HG03457 (cell line): Measurements from ENCODE around the gene STIL.
"Not testable (repeated sequence)": the region's sequence is repeated elsewhere in the genome, so short reads cannot be mapped to it uniquely, and the experiment has no call there.

ENCODE experiments used
- ATAC-seq: cut with Tn5 transposase; IDR thresholded peaks from one replicate; pipeline ENCODE4 v1.9.1; 2021; ENCODE audit warnings: moderate number of reproducible peaks; ENCODE audit not compliant: unreplicated experiment

The STIL gene

GRCh38 chr1:47223174-47223920, 90.6 kb downstream of the STIL start:
- no peak for ATAC-seq

GRCh38 chr1:47222476-47222875, 91.5 kb downstream of the STIL start:
- ATAC-seq, result no peak

GRCh38 chr1:47219590-47220220, 94.2 kb downstream of the STIL start:
- no peak for ATAC-seq

DNA sequence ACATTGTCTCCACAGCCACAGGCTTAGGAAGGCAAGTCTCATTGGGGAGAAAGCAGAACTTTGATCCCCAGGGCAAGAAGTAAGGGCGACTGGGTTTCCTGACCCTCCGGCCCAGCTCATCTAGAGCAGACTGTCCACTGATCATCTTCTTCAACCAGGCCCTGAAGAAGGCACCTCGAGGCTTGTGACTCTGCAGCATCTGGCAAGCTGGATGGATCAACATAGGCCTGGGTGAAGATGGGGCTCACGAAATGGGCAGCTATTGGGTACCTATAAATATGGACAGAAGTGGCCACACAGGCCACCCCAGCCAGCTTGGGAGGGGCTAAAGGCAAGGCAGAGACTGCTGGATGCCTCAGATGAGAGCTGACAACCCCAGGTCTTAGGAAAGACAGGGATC, 94.9 kb downstream of the STIL start:
- ATAC-seq, result no peak

DNA sequence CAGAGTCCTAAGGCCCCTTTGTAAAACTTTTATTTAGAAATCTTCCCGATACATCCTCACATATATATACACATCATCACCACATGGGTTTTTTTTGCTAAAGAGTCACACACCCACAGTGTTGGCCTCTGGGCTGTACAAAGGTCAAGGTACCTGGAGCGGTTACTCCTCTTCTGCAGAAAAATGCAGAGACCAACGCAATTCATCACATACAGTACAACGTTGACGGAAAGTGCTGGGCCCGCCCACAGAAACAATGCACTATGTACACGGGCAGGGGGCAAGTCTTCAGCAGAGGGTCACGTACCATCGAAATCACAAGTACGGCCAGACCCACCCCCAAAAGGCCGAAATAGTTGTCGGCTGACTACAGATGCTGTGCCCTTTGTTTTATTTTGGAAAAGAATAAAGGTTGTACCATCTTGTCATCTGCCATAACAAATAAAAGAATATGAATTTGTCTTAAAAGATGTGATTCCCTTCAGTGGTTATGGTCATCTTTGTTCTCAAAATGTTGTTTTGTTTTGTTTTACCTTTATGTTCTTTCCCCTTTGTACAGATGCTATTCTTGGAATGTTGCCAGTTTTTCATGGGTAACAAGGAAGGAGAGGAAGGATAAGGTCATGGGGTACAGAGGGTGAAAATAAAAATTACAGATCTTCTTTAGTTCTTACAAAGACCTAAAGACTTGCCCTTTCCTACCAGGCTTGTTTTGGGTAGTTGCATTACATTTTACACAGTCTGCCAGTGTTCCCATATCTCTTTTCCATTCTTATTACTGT, 97.5 kb downstream of the STIL start:
- no peak for ATAC-seq

- no peak for ATAC-seq
These were observed 98.2 kb downstream of the STIL start for GRCh38 chr1:47215713-47216112.

DNA sequence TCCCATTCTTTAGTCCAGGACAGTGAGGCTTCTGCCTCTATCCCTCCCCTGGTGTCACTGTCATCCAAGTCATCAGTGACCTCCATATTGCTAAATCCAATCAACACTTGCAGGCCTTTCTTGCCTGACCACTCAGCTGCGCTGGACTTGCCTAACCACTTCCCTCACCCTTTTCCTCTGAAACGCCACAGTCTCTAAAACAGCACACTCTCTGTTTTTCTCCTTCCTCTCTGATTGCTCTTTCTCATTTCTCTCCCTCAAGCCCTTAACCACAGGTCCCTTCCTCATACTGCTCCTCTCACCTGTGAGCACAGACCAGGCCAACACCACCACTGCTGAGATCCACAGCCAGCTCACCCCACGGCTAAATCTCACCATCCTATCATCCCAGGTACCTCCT, 99.4 kb downstream of the STIL start:
- ATAC-seq, result no peak

- no peak for ATAC-seq
These were observed 100.5 kb downstream of the STIL start for GRCh38 chr1:47213230-47213963.

- ATAC-seq, result no peak
These were observed 101.2 kb downstream of the STIL start for GRCh38 chr1:47212636-47213229.

DNA sequence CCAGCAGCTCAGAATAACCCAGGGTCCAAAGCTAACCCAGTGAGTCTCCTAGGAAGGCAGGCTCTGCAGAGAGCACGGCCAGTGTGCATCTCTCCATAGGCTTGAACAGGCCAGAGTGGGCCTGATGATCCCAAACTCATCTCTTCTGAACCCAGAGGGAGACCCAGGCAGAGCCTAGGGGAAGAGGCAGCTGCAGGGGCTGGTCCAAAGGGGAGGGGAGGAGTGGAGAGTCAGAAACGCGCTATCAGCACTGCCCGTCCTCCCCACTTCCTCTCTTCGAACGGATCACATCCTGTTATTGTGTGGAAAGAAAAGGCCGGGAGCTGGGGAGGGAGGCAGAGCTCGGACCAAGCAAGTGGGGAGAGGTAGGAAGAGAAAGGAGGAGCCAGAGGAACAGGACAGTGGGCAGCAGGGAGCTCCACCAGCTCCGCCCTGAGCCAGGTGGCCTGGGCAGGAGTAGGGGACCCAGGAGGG, 102.1 kb downstream of the STIL start:
- ATAC-seq, result no peak

- ATAC-seq, result no peak
These were observed 103.3 kb downstream of the STIL start for GRCh38 chr1:47210666-47211065.

DNA sequence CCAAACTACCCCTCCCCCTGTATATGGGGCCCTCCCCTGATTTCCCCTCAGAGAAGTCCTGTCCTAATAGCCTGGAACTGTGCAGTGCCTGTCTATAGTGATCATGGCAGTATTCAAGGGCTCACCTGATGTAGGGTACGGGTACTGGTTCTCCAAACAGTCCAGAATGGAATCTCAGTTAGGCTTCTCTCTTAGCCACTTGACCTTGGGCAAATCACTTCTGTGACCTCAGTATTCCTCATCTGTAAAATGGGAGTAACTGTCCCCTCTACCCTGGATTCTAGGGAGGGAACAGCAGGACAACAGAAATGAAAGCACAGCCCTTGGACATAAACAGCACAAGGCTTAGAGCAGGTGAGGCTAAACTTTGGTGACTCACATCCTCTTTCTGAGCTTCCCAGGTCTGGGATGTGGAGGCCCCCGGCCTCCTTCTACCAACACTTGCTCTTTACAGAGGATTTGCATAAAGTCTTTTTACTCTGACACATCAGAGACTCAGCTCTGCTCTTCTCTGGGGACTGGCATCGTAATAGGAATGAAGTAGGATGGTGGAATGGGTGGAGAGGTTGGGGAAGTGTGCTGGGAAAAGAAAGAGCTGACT, 104.1 kb downstream of the STIL start:
- no peak for ATAC-seq

DNA sequence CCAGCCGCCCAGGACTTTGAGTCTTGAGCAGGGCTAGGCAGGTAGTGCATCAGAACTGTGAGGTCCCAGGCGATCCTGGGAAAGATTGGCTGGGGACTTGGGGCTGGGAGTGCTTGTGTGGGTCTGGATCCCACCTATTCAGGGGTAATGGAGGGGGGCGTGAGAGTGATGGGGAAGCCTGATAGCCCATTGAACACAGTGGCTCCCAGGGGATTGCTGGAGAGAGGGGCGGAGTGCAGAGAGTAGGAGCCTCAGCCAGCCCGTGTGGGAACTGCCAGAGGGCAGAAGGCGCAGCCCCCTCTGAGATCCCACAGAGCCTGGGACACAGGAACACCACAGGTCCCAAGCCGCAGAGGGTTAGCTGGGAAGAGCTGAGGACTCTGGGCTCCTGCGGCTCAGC, 104.9 kb downstream of the STIL start:
- ATAC-seq, result no peak

DNA sequence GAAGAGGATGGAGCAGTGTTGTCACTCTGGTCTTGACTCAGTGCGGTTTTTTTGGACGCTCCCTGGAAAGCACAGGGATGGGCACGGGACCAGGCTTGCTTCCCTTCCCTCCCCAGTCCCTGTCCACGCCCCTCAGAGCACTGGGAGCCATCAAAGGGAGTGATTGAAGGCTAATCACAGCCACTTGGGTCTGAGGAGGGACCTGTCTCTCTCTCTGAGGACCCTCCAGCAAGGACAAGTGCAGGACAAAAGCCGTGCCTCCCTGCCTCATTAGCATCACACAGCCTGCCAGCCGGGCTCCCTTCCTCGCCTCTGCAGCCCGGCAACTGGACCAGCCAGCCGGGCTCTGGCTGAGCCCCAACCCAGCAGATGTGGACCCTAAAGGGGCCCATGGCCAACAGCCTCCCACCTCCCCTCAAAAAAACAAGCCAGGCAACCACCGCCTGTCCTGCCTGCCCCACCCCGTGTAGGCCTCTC, 105.5 kb downstream of the STIL start:
- no peak for ATAC-seq

GRCh38 chr1:47207803-47208373, 106.1 kb downstream of the STIL start:
- ATAC-seq, result no peak

DNA sequence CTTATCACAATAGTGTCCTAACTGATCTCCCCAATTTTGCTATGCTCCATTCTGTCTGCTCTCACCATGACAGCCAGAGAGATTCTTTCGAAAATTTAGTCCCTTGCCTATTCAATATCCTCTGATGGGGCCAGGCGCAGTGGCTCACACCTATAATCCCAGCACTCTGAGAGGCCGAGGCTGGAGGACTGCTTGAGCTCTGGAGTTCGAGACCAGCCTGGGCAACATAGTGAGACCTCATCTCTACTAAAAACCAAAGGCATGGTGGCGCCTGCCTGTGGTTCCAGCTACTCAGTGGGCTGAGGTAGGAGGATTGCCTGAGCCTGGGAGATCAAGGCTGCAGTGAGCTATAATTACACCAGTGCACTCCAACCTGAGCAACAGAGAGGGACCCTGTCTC, 108.0 kb downstream of the STIL start:
- ATAC-seq, result no peak

DNA sequence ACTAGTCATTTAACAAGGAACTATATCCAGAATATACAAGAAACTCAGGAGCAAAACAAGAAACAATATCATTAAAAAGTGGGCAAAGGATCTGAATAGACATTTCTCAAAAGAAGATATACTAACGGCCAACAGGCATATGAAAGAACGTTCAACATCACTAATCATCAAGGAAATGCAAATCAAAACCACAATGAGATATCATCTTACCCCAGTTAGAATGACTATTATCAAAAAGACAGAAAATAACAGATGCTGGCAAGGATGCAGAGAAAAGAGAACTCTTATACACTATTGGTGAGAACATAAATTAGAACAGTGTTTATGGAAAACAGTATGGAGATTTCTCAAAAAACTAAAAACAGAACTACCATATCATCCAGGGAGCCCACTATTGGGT, 110.4 kb downstream of the STIL start:
- ATAC-seq, result not testable (repeated sequence)

DNA sequence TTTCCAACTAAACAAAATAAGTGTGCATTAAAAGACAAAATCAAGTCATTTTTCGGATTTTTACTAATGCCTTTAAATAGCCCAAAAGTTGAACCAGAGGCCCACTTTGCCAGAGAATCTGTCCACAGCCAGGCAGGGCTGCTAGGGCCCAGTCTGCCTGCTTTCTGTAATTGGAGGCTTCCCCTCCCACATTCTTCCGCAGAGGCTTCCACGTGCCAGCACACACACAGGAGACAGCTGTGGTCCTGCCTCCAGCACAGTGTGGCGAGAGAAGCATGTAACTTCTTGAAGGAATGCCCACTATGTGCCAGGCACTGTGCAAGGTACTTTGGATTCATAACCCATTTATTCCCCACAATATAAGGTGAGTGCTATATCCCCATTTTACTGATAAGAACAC, 112.8 kb downstream of the STIL start:
- ATAC-seq, result no peak
